GM18502 (cell line): Measurements from ENCODE around the gene TMEM203.

Source experiments
- ATAC-seq: cut with Tn5 transposase; IDR thresholded peaks from one replicate; pipeline ENCODE4 v1.9.1; 2021; ENCODE audit warnings: mild to moderate bottlenecking; ENCODE audit not compliant: unreplicated experiment, poor library complexity

Gene TMEM203

DNA sequence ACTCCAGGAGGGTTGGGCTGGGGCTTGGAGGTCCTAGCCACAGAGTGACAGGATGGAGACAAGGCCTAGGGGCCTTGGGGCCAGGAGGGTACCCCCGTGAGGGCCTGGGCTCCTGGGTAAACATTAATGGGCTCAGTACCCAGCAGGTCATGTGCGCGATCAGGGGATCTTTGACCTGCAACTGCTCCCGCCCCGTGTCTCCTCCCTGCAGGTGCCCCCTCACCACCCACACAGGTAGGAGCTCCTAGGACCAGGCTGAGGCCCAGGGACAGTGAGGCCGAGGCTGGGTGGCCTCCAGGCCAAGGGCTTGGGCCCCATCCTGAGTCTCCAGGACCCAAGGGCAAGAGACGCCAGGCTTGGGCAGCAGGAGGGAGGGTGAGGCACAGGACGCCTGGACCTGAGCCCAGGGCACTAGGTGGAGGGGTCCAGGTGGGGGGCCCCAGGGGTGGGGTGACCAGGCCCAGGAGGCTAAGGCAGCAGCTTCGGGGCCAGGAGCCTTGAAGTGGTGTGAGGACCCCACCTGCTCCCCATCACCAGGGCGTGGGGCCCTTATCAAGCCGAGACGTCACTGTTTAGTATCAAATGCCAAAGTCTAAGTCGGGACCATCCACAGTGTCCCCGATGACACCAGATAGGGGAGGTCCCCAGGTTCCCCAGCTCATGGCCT is 25.4 kb upstream of the TMEM203 start, which contains the start of gene SLC34A3:
Gene SLC34A3 (plus strand): TSS at position 197 of the 667 bp plus-strand sequence. CDS start 802 bp downstream, outside the sequence.
- ATAC-seq = no peak

DNA sequence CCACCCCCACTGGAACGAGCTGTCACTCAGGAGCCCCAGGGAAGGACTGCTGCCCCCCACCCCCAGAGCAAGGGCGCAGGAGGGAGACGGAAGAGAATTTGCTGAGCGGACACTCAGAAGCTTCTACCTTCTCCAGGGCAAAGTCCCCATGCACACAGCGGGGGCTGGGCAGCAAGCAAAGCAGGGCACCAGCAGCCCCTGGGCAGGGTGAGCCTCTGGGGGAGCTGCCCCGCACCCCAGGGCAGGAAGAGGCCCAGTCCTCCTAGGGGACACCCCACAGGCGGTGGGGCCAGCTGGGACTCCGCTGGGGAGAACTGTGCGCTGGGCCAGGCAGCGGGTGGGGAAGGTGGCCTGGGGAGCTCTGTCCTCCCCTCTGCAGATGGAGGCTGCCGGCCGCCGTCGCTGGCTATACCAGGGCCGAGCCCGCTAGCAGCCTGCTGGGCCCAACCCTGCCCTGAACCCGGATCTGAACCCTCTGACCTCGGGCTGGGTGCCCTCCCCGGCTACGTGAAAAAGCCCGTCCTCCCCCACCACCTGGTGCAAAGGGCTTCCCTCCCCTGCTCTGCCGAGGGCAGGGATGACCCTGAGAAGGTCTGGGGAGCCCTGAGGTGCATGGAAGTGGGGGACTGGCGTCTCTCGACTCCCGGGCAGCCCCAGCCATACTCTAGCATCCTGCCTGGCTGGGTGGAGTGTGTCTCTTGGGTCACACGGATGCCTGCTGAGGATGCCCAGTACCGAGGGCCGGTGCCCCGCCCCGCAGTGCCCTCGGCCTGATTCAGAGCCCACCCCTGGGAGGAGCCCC is 24.7 kb upstream of the TMEM203 start:
- no peak for ATAC-seq

DNA sequence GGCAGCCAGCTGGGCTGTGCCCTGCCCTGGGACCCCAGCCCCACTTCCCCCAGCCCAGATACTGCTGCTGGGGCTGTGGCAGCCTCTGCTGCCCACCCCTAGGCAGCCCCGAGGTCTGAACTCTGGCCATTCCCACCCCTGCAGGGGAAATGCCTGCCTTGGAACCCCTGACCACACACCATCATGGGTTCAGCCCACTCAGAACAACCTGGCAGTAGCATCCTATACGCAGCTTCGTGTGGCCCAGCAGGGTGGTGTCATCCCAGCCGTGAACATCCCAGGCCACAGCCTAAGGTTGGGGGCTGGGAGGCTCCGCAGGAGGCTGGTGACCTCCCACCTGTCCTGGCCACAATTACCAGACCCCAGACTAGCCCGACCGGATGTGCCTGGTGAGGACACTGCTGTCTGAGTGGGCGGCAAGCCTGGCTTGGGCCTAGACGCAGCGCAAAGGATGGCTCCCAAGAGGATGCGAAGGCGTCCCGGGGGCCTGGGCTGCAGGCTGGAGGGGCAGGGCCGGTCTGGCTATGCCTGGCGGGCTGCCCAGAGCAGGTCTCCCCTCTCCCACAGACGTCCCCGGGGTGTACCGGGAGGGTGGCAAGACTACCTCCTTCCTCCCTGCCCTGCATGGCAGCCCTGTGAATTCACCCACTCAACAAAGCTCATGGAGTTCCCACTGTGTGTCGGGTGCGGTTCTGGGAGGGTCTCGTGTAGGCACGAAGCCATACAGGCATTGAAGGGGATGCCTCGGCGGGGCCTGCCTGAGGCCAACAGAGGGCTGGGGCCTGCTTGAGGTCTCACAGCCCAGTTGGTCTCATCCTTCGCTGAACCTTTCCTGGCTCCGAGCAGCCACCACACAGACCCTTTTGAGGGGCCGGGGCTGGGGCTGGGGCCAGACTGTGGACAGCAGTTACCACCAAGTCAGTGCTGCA is 23.8 kb upstream of the TMEM203 start:
- ATAC-seq = no peak

DNA sequence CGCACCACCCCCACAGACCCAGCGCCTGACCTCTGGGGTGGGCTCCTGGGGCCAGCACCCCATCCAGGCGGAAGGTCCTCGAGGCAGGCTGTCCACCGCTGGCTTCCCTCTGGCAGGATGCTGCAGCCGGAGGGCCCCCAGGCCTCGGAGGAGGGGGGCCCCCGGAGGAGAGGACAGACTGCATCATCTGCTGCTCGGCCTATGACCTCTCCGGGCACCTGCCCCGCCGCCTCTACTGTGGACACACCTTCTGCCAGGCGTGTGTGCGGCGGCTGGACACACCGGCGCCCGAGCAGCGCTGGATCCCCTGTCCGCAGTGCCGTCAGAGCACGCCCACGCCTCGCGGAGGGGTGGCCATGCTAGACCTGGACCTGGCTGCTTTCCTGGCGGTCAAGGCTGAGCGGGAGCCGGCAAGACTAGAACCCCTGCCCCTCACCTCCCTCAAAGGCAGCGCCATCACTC is 23.1 kb upstream of the TMEM203 start:
- ATAC-seq = no peak

DNA sequence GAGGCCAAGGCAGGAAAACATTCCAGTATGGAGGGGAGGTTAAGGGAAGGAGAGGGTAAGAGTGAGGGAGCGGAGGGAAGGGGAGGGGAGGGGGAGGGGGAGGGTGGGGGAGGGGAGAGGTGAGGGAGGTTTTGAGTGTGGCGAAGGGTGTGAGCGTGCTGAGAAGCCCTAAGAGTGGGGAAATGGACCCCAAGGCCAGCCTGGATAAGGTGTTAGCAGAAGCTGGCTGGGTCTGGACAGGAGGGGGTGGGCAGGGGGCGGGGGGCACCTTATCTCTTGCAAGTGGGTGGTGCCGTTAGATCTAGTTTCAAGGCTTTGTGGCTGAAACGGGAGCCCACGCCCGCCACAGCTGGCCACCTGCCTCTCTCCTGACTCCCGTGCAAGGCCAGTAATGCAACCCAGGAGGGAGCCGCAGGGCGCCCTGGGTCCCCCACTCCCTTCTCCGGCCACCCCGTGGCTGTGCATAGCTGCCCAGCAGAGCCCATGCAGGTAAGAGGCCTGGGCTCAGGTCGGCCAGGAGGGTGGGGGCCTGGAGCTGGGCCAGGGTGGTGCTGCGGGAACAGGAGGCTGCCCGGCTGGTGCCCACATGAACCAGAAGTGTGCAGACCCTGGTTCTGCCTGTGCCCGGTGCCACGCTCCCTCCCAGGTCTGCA is 22.5 kb upstream of the TMEM203 start:
- ATAC-seq = no peak

DNA sequence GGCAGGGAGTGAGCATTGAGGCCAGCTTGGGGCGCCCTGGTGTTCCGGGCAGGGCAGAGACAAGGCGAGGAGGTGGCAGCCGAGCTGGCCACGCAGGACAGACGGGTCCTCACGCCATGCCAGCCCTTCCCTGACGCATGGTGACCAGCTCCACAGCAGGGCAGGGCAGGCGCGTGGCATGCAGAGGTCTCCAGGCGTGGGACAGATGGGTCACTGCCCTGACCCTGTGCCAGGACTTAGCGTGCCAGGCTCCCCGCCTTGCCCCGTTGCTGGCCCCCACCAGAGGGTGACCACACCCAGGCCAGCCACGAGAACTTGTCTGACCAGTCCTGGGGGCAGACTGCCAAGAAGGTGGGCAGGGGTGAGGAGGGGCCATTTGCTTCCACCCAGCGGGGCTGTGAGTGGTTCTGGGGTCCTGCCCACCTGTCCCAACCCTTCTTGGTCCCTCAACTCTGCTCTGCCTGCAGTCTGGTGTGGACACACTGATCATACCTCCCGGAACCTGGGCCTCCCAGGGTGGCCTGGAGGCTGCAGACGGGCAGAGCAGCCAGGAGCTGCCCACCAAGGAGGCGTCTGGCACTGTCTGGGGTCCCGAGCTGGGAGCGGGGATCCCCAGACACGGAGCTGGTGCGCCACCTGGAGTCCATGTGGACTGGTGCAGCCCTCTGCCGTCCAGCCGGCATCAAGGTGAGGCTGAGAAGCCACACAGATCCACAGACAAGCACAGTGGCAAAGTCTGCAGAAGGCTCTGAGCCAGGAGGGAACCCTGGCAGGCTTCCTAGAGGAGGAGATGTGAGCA is 21.8 kb upstream of the TMEM203 start, which contains the start of gene RNF224:
Gene RNF224 (plus strand): TSS at position 449 of the 799 bp plus-strand sequence. CDS start 834 bp downstream, outside the sequence.
- ATAC-seq = no peak

DNA sequence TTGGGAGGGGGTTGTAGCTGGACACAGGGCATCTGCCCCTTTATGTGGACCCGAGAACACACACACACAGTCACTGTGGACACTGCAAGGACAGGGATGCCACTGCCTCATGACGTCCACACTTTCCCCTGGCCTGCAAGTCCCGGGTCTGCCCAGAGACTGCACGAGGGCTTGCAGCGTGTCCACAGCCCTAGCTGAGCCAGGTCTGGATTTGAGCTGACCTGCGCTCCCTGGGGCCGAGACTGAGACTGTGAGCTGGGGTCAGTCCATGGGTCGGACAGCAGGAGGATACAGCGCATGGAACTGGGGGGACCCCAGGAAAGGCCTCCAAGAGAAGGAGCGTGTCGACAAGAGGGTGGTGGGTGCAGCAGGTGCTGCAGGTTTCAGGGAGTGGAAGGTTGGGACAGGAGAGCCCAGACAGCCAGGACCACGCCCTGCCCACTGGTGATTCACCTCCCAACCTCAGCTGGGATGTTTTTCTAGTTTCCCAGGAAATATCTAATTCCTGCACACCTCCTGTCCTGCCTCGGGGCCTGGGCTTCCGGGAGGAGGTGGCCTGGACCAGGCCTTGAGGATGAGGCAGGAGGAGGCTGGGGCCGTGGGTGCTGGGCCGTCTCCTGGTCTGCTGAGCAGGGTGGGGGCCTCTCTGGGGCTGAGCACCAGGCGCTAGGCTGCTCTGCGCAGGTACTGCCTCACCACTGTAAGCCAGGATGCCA is 21.0 kb upstream of the TMEM203 start:
- no peak for ATAC-seq

DNA sequence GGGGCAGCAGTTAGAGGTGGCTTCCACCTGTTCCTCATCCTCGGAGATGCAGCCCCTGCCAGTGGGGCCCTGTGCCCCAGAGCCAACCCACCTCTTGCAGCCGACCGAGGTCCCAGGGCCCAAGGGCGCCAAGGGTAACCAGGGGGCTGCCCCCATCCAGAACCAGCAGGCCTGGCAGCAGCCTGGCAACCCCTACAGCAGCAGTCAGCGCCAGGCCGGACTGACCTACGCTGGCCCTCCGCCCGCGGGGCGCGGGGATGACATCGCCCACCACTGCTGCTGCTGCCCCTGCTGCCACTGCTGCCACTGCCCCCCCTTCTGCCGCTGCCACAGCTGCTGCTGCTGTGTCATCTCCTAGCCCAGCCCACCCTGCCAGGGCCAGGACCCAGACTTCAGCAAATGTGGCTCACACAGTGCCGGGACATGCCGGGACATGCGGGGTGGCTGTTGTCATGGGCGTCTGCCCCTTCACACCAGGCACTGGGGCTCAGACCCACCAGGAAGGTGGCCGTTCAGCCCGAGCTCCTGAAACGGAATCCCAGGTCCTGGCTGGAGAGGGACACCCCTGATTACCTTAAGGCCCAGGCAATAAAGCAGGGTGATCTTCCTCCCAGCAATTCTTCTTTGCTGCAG is 20.4 kb upstream of the TMEM203 start:
- ATAC-seq = no peak

DNA sequence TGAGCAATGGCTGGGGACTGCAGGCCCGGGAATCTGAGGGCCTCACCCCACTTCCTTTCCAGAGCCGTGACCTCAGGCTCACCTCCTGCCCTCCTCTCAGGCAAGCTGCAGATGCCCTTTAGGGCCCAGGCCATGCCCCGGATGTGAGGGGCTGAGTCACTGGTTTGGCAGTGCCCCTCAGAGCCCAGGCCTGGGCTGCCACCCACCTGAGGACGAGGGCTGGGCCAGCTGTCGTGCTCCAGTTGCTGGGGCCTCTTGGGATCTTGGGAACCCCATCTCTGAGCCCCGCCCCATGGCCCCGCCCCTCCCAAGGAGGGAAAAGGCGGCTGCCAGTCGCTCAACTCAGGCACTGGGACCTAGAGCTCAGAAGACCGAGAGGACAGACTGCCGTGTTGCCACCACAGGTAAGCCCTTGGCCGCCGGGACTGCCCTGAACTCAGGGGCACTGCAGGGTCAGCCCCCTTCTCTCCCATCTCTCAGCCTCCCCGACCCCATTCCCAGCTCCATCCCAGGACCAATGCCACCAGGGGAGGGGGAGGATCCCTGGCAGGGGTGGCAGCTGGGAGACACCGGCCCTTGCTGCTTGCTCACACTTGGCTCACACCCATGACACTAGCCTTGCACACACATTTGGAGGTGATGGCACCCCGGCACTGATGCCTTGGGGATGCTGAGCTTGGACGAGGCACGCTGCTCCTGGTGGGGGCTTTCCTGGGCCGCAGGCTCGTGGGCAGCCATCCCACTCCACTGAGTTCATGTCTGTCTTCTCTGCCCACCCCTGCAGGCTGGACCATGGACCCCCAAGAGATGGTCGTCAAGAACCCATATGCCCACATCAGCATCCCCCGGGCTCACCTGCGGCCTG is 19.6 kb upstream of the TMEM203 start, which contains the start of gene CYSRT1:
Gene CYSRT1 (plus strand): TSS at position 345 of the 865 bp plus-strand sequence. CDS start 448 bp downstream, at position 793.
- no peak for ATAC-seq

DNA sequence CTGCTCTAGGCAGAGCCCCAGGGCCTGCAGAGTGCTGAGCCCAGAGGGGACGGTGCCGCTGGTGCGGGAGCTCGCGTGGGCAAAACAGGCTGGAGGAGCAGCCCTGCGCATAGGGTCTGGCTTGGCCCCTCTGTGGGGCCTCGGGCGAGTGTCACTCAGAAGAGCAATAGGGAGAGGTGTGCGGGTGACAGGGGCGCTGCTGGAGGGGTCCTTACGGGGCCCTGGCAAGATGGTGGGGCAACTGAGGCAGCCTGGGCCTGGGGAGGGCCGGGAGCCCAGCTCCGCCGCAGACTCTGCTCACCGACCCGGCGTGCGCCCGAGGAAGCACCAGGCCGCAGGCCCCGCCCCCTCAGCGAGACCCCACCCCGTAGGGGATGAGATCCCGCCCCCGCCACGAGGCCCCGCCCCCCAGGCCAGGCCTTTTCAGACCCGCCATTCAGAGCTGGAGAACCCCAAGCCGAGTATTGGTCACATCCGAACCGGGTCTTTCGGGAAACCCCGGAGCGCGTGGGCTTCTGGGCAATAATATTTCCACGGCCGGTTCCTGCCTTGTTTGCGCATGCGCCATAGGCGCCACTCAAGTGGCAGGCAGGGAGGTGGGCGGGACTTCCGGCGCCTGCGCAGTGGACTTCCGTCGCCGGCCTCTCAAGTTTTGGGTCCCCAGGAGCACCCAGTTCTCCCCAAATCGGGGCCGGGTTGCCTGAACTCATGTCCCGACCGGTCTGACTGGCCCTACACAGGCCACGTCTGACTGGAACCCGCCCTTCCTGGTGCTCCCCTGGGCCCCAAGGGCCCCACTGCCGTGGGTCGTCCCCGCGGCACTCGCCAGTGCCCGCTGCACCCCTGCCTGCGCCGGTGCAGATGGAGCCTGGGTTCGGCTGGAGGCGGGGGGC is 17.9 kb upstream of the TMEM203 start:
- ATAC-seq = peak; percentile 57

DNA sequence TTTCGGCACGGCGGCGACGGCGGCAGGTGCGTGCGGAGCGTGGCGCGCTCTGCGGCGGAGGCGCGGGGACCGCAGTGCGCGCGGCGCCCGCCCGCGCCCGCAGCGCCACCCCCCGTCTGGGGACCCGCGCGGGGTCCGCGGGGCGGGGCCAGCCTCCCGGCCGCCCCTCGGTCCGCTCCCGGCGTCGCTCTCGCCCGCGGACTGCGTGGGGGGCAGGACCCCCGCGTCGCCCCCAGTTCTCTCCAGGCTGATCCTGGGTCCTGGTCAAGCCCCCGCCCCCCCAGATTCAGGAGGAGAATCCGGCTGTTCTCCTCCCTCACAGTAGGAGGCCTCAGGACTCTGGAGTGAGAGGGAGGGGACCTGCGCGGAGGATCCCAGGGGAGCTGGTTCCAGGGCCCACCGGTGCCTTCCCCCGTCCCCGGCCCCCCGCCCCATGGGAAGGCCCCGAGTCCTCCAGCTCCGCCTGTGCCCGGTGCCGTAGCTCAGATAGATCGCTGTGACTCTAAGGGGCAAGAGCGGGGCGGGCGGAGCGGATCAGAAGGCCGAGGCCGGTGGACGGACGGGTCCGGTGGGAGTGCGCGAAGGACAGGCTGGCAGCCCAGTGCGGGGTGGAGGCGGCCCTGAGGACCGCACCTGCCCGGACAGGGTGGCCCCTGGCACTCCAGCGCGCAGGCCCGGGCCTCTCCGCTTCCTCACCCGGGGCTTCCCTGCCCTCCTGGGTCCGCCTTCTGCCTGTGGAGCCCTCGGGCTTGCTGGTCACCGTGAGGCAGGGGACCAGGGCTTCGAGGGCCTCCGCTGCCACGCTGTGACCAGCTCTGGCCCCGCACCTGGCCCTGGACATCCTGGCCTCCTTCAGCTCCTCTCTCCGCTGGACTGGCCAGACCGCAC is 17.0 kb upstream of the TMEM203 start, which contains the start of gene RNF208:
Gene RNF208 (minus strand): TSS at position 51 of the 888 bp plus-strand sequence. CDS start 1,028 bp downstream, outside the sequence.
- no peak for ATAC-seq

DNA sequence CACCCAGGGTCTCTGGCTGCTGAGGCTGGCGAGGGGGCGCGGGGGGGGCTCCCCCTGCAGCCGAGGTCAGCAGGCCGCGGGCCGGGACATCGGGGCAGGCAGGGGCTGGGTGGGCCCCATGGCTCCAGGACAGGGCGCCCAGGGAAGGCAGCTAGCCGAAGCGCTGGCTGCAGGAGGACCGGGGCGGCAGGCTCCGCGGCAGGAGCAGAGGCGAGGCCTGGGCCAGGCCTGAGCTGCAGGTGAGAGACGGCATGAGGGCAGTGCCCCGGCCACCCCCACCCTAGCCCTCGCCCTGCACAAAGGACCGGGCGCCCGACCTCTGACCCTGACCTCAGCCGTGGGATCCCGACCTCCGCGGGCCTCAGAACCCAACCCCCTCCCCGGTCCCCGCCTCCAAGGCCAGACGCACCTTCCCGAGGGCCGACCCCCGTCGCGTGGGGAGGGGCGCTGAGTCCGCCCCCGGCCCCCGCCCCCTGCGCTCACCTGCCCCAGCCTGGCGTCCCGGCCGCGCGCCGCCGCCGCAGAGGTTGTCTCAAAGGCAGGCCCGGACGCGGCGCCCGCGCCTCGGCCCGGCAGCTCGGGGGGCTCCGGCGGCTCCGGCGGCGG is 16.2 kb upstream of the TMEM203 start:
- no peak for ATAC-seq

DNA sequence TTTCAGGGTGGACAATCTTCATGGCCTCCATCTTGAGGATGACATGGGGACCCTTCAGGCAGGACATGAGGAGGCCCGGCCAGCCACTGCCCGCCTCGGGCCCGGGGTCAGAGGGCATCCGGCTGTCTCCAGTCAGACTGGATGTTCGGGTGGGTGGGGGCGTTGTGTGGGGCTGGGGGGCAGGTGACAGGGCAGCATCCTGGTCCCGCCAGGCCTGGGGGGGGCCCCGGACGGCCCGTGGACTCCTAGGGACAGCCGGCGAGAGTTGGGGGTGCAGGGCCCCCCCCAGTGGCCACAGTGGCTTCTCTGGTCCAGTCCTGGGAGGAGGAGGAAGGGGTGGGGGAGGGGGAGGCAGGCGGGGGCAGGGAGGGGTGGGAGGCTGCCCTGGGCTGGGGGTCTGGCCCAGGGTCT is 15.7 kb upstream of the TMEM203 start:
- ATAC-seq = no peak

DNA sequence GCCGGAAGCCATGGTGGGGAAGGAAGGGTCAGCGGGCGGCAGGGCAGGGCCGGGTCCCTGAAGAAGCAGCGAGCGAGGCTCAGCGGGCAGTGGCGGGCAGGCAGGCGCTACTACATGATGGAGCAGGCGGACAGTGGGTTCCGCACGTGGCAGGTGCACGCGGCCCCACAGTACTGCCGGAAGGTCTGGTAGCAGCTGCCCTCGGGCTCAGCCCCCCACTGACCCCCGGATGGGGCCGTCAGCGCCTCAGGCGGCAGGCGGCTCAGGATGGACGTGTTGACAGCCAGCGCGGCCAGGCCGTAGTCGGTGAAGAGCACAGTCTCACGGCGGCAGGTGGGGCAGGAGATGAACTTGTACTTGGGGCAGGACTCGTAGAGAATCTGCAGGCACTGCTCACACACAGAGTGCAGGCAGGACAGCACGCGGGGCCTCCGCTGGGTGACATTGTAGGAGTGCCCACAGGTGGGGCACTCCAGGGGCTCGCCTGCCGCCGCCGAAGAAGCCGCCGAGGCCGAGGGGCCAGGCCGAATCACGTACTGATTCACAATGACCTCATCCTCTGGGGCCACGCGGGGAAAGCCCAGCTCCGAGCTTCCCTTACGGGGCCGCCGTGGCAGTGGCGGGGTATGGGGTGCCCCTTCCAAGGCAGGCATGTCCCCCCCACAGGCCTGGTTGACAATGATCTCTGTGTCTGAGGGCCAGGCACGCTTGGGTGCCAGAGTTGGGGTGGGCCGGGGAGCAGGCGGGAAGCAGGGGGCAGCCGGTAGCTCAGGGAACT is 15.1 kb upstream of the TMEM203 start:
- ATAC-seq = no peak
